Left colon (tissue), 2 donors: ENCODE results near the gene ADPRS. TPM values are rescaled to one million over a fixed set of nuclear protein-coding genes. Genes with fewer than 3 reads are reported as not detected.

ENCODE experiments used
- ATAC-seq: fragments of 200-7000 bp; cut with Tn5 transposase; one replicate; pipeline ENCODE4 v1.9.1; 2020; ENCODE audit warnings: mild to moderate bottlenecking, moderate library complexity
- DNase-seq, 2 donors: peaks; one replicate each; pipeline ENCODE4 v3.0.0-alpha.2; 2020
- intact Hi-C, 2 donors: fragments of 100-400 bp; cut with DNase I in 1 of 2; cut with micrococcal nuclease in 1 of 2; formaldehyde crosslinking; loops; one replicate each; pipeline versions ENCODE4 v1.11.2 to v1.14.0; 2022; cut with DNase I, micrococcal nuclease
- total RNA-seq, 2 donors: library from RNA; stranded (reverse); fragmentation: NEBNext Ultra II Directional; extraction: Animal tissue kit (Norgen Biotek cat#: 25700); gene quantifications; one replicate each; pipeline ENCODE4 v1.2.1, GENCODE V29; 2021
- donor health status: DM: no; HTN: no; CAD: no.
- donor health status: DM: yes; HTN: yes; CAD: no.

The ADPRS gene
- total RNA-seq, 2 donors from 2014 or later = 22.2 to 22.3 TPM

DNA sequence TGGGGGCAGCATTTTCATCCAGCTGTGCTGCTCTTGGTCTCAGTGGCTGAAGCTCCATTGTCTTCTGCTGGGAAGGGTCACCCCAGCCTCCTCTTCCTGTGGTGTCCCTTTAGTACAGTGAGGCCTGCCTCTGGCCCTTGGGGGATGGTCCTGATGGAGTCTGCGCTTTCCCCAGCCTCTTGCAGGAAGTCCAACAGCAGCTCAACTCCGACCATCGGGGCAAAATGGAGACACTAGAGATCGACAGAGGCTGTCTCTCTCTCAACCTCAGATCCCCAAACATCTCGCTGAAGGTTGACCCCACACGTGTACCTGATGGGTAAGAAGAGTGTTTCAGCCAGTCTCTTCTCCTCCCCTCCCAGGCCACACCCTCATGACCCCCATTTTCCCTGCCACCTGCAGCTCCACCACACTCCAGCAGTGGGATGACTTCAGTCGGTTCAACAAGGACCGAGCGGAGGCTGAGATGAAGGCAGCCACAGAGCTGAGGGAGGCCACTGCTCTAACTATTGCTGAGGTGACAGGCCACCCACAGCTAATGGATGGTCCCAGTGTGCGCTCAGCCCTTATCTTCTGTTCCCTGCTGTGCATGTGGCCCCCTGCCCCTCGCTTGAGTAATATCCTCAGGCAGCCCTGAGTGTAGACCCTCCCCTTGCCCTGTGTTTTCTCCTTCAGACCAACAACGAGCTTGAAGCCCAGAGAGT, 2.0 kb upstream of the ADPRS start:
- DNase-seq (no peak), ATAC-seq (no peak)
- intact Hi-C loops = no loop called here

DNA sequence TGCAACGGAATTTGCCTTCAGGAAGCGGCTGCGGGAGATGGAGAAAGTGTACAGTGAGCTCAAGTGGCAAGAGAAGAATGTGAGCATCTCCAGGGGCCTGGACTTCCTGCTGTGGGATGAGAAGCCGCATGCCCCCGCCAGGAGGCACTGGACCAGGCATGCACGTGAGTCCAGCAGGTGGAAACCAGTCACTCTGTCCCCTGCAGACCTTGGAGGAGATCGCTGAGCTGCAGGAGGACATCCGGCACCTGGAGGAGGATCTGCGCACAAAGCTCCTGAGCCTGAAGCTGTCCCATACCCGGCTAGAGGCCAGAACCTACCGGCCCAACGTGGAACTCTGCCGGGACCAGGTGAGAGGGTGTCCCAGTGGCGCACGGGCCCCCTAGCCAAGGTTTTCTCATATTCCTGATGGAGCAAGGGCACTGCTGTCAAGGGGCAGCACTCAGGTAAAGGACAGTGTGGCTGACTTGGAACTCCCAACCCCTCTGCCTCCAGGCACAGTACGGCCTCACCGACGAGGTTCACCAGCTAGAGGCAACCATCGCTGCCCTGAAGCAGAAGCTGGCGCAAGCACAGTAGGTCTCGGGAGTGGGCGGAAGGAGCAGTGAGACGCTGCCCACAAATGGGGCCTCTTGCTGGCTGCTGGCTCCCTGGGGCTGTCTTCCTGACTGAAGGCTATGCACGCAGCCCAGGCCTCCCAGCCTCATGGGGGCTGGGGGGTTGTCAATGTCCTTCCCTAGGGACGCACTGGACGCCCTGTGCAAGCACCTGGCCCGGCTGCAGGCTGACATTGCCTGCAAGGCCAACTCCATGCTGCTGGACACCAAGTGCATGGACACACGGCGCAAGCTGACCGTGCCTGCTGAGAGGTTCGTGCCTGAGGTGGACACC, 1.2 kb upstream of the ADPRS start:
- DNase-seq (no peak), ATAC-seq (no peak)
- intact Hi-C loops = no loop called here

DNA sequence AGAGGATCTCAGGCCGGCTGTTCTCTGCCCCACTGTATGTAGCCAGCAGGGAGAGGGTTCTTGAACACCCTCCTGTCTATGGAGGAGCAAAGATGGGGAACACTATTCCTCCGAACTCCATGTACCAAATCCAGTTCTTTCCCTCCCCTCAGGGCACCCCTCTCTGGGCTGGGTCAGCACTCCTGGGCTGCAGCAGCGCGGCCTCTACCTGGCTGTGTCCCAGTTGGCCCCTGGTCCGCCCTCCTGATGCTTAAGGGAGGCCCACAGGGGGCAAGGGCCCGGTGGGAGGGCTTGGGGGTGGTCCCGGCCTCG, 471 bp upstream of the ADPRS start:
- DNase-seq (no peak), ATAC-seq (peak; percentile 2)
- intact Hi-C loops = no loop called here

DNA sequence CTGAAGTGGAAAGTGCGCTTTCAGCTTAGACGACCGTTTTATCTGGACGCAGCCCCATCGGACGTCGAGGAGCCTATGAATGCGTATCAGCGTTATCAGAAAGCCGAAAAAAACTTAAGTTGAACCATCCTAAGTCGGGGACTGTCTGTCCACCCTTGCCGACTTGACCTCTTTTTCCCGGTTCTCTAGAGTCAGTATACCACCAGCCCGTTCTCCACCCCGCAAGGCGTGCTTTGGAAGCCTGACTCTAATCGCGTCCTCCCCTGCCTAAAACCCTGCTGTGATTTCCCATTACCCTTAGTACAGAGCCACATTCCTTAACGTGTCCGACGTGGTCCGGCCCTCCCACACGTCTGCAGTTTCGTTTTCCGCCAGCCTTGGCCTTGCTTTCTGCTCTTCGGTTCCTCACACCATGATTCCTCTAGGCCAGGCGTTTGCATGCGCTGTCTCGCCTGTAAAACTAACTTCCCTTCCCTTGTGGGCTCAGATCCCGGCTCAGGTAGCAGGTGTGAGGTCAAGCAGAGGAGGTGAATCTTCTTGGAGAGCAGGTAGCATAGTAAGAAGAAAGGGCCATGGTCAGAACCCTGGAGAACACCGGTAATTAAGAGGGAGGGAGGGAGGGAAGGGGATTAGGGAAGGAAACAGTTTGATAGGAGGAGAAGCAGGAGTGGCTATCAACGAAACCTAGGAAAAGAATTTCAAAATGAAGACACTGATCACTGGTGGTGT, 865 bp downstream of the ADPRS start:
- ATAC-seq (peak; percentile 41), DNase-seq (peak in 1 of 2 donors; percentile 41)
- intact Hi-C loops = loop anchor here in 1 of 2 donors (10.0 kb wide), 1 partner anchor 195 kb away; no protein-coding TSS in a partner anchor

DNA sequence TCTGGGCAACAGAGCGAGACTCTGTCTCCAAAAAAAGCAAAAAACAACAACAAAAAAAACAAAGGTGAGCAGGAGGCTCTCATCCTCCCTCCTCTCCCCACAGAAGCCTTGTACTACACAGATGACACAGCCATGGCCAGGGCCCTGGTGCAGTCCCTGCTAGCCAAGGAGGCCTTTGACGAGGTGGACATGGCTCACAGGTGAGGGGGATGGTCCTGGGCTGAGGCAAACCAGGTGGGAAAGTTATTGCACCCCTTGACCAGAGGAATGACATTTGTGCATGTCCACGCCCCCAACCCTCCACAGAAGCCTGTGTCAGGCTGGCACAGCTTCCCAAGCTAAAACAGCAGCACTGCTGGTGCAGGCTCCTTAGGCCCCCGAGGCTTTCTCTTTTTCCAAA, 2.4 kb downstream of the ADPRS start:
- intact Hi-C loops = loop anchor here in 1 of 2 donors (10.0 kb wide), 1 partner anchor 194 kb away; no protein-coding TSS in a partner anchor
- ATAC-seq = no peak

DNA sequence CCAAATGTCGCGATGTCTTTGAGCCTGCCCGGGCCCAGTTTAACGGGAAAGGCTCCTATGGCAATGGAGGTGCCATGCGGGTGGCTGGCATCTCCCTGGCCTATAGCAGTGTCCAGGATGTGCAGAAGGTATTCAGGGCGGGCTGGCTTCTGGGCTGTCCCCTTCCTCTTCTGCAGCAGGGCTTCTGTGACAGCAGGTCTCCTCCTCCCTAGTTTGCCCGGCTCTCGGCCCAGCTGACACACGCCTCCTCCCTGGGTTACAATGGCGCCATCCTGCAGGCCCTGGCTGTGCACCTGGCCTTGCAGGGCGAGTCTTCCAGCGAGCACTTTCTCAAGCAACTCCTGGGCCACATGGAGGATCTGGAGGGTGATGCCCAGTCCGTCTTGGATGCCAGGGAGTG, 3.0 kb downstream of the ADPRS start:
- DNase-seq (no peak), ATAC-seq (no peak)
- intact Hi-C loops = loop anchor here in 1 of 2 donors (10.0 kb wide), 1 partner anchor 193 kb away; no protein-coding TSS in a partner anchor

More for the DNA sequence above, 2.4 kb downstream of the ADPRS start:
- no peak for DNase-seq

DNA sequence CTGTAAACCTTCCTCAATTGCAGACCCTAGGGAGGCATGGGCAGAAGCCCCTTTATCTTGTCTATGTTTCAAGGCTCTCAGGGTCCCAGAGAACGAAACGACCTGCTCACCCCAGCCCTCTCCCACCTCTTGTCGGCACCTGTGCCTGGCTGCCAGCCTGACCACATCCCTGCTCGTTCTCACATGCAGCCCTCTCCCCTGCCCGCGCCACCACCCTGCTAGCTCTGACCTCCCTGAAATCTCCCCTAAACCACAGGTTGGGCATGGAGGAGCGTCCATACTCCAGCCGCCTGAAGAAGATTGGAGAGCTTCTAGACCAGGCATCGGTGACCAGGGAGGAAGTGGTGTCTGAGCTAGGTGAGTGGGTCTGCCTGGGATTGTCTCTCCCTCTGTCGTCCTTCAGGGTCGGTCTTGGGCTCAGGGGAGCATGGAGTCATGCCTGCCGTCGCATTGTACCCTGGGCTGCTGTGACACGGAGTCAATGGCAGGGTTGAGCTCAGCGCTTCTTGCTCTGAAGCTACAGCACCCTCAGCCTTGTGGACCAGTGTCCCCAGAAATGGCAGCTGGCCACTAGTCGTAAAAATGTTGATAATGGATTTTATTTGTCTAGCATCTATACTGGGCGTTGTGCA, 3.6 kb downstream of the ADPRS start:
- no peak for ATAC-seq
- intact Hi-C loops = loop anchor here in 1 of 2 donors (10.0 kb wide), 1 partner anchor 193 kb away; no protein-coding TSS in a partner anchor
- DNase-seq = no peak

DNA sequence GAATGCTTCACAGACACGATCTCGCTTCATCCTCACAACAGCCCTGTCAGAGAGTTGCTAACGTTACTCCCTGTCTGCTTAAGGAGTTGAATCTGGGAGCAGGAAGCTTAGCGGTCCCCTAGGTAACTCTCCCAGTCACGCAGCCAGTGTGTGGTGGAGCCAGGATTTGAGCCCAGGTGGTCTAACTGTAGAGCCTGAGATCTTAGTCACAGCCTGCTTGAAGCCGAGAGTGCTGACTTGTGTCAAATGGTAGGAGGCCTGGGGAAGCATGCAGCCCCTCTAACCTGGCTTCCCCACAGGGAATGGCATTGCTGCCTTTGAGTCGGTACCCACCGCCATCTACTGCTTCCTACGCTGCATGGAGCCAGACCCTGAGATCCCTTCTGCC, 4.1 kb downstream of the ADPRS start:
- ATAC-seq = no peak
- intact Hi-C loops = loop anchor here in 1 of 2 donors (10.0 kb wide), 1 partner anchor 192 kb away; no protein-coding TSS in a partner anchor
- no peak for DNase-seq

DNA sequence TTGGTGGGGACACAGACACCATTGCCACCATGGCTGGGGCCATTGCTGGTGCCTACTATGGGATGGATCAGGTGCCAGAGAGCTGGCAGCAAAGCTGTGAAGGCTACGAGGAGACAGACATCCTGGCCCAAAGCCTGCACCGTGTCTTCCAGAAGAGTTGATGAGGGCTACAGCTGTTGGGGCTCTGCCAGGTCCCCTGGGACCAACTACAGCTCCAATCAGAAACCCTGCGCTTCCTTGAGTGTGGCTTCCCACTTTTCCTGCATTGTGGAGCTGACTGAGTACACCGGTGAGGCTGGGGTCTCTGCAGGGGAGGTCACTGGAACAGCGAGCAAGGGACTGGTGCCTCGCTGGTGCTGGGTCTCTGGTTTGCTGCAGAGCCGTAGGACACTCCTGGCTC, 4.5 kb downstream of the ADPRS start:
- ATAC-seq (no peak), DNase-seq (no peak)
- intact Hi-C loops = loop anchor here in 1 of 2 donors (10.0 kb wide), 1 partner anchor 192 kb away; no protein-coding TSS in a partner anchor

DNA sequence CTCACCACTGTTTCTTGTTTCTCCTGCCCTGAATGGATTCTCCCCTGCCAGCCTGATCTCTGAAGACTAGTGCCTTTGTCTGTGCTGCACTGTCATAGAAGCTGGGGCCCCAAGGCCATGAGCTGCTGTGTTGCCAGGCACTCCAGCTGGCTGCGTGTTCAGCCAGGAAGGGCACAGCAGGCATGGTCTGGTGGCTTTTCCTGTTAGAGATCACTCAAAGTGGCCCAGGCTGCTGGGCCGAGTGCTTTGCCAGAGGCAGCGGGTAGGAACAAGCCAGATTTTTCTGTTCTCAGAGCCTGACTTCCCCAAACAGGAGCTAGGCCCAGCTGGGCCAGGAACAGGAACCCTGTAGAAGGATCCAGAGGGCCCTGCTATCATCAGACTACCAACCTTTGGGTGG, 5.2 kb downstream of the ADPRS start:
- DNase-seq (no peak), ATAC-seq (no peak)
- intact Hi-C loops = loop anchor here in 1 of 2 donors (10.0 kb wide), 1 partner anchor 191 kb away; no protein-coding TSS in a partner anchor

DNA sequence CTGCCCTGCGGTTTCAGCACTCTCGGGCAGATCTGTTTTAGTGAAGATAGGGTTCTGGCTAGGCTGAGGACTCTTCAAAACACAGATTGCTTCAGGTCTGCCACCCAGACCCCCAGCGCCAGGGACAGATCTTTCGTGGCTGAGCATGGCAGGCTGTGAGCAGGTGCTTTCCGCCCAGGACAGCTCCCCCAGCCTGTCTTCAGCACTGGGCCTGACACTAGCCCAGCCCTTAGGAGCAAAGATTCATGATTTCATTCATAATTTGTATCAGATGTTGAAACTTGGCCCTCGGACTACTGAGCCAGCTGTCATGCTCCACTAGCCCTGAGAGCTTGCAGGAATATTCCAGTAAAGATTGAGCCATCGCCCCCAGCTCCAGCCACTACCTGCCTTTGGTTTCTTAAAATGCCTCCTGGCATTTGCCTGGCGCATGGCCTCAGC, 5.9 kb downstream of the ADPRS start:
- ATAC-seq = no peak
- DNase-seq = no peak
- intact Hi-C loops = loop anchor here in 1 of 2 donors (10.0 kb wide), 1 partner anchor 190 kb away; no protein-coding TSS in a partner anchor

DNA sequence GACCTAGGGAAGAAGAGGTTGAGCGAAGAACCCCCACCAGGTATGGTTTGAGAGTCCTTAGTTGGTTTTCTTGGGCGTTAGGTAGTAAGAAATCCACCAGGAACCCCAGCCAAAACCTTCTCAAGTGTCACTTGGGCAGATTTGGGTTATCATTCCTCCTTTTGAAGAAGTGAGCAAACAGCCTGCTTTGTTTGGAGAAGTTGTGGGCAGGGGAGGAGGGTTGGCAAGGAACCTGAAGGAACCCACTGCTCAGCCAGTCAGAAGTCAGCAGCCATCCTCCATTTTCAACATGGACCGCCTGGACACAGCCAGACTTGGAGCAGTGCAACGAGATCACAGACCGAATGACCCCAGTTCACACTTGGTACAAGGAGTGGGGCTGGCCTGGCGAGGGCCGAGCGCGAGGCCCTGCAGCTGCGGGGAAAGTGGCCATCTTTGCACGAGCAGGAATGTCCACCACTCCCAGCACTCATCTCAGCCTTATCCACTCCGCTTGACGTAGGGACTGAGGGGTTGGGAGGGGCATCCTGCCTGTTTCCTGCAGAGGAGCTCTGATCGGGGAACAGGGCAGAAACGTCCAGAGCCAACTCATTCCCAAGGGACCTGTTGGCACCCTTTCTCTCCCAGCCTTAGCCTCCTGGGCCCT, 7.2 kb downstream of the ADPRS start:
- no peak for ATAC-seq

DNA sequence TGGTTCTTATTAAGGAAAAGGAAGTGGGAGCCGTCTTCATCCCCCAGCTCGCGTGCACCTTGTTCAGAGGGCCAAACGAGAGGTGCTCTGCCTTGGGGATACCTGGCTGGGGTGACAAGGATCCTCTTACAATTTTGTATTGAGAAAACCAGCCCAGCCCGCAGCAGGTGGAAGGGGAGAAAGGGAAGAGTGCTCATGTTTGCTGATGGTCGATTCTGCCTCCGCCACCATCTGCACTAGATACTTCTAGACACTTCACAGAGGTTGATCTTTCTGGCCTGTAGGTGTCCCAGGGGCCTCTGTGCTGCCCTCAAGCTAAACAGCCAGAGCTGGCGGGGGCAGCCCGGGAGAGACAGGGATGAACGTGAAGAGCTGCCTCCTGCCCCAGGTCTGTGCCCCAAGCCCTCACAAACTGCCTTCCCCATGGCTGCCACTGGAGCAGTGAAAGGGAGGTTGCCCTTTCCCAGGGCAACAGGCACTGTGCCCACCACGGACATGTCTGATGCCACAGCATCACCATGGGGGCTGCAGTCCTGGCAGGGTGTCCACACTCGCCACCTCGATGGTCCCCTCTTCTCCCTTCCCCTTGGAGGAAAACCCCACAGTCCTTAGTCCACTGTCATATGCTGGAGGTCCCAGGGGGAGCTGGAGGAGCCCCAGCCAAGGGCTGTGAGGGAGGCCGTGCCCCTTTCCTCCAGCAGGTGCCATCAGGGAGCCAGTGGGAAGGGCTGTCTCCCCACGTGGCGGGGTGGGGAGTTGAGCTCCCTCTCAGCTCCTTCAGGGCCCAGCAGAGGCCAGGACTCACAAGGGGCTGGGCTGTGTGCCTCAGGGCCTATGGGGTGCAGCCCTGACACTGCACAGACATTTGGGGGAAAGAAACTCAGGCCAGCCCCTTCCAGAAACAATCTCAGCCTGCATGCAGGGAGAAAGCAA, 8.1 kb downstream of the ADPRS start:
- intact Hi-C loops = loop anchor here in 1 of 2 donors (10.0 kb wide), 1 partner anchor 188 kb away; no protein-coding TSS in a partner anchor
- DNase-seq = no peak

More for the DNA sequence above, 7.2 kb downstream of the ADPRS start:
- DNase-seq = no peak
- intact Hi-C loops = loop anchor here in 1 of 2 donors (10.0 kb wide), 1 partner anchor 189 kb away; no protein-coding TSS in a partner anchor

DNA sequence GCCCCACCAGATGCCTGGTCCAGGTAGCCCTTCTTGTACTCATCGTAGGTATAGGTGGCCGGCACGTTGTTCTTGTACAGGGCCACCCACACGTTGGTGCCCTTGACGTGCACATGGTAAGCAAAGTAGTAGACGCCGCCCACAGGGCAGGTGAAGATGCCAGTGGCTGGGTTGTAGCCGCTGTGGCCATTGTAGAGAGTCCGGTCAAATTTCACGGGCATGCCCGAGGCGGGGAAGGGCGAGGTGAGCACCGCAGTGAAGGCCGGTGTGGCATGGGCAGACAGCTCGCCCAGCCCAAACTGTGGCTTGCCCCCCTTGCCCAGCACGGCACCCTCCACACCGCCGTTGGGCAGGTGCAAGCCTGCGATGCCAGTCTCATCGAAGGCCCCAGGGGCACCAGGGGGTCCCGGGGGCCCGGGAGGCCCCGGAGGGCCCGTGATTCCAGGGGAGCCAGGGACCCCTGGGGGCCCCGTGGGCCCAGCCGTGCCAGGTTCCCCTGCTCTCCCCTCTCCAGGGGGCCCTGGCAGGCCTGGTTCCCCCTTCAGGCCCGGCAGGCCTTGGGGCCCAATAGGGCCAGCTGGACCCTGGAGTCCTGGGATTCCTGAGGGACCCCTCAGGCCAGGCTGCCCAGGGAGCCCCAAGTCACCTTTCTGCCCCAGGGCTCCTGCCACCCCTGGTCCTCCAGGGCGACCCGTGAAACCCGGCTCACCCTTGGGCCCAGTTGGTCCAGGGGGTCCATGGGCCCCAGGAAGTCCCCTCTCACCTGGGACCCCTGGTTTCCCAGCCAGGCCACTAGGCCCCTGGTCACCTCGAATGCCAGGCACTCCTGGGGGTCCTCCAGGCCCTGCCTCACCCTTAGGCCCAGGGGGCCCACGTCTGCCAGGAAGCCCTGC, 9.2 kb downstream of the ADPRS start:
- DNase-seq (no peak), ATAC-seq (no peak)

More for the DNA sequence above, 8.1 kb downstream of the ADPRS start:
- ATAC-seq = no peak

DNA sequence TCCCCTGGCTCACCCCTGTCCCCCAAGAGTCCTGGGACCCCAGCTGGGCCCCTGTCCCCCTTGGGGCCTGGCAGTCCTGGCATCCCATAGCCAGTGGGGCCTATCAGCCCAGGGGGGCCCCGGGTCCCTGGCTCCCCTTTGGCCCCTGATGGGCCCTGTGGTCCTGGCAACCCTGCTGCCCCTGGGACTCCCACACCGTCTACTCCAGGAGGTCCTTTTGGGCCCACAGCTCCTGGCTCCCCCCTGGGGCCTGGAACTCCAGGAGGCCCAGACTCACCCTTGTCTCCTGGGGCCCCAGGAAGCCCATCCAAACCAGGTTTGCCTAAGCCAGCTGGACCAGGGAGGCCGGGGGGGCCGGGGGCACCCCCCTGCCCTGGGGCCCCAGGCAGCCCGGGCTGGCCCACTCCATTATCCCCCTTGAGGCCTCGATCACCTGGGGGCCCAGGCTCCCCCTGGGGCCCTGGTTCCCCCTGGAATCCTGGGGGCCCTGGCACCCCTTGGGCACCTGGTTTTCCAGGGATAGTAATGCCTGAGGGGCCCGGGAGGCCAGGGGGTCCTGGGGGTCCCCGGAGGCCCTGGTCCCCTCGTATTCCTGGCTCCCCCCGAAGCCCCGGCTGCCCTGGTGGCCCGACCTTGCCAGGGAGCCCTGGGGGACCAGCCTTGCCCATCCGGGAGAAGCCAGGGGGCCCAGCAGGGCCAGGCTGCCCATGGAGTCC, 10.1 kb downstream of the ADPRS start:
- ATAC-seq = no peak
- no peak for DNase-seq

More for the DNA sequence above, 9.2 kb downstream of the ADPRS start:
- intact Hi-C loops = loop anchor here in 1 of 2 donors (10.0 kb wide), 1 partner anchor 187 kb away; no protein-coding TSS in a partner anchor

More for the DNA sequence above, 10.1 kb downstream of the ADPRS start:
- intact Hi-C loops = loop anchor here in 1 of 2 donors (10.0 kb wide), 1 partner anchor 186 kb away; no protein-coding TSS in a partner anchor
